ENCODE measurements around the gene CCL16.
"Not testable (repeated sequence)": the region's sequence is repeated elsewhere in the genome, so short reads cannot be mapped to it uniquely, and the experiment has no call there.

Gene CCL16

DNA sequence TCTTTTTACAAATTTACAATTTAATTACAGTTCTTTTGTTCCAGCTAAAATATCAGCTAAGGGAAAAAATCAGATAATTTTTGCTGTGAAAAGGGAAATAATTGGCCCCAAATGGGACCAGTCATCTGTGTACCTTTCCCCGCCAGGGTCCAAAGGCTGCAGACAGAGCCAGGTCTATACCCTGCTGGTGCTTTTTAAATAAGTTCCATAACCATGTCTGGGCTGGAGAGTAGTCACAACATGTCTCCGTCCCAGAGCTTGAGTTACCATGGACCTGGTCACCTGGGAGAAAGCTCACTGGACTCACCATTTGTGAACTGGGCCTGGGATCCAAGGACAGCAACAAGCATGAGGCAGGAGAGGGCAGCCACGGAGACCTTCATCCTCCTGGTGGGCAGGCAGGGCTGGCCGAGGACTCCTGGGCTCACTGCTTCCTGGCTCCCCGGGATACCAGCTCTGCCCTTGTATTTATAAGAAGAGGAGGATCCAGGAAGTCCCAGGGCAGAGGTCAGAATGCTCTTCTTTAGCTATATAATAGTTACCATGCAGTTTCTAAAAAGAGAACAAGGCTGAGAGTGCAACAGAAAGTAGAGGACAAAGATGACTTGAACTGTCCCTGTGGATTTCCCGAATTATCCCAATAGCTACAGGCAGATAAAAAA lies 19.9 kb upstream of the CCL16 start, which contains the start of gene CCL15:
Gene CCL15, minus strand, starts transcription at position 444 of the 662 bp plus-strand sequence. Its CDS starts 61 bp downstream, at position 383.
- H3K4me3 ChIP-seq (ENCODE audit: low read length), result no peak within 1 kb of the TSS
- TF ChIP-seq ZNF274 (IDR thresholded peaks at IDR 0.05; ENCODE audit: low read depth, low read length), result no peak

DNA sequence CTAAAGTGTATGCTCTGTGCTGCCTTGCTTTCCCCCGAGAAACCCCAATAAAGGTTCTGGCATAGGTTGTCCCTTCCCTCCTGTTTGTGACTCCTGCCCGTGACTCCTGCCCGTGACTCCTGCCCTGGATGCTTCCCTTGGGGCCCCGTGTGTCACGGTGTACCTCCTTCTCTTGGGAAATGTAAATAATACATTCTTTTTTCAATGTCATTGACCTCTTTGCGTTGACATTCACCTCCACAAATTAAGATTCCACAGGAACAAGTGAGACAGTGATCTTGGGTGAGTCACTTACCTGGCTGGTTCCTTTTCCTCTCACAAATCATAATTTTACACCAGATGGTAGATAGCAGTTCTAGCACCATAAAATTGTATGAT lies 19.4 kb upstream of the CCL16 start:
- no peak overlapping the region for H3K4me3 ChIP-seq (ENCODE audit: low read length)
- TF ChIP-seq ZNF274 (IDR thresholded peaks at IDR 0.05; ENCODE audit: low read depth, low read length), result no peak

- TF ChIP-seq ZNF274 (IDR thresholded peaks at IDR 0.05; ENCODE audit: low read depth, low read length), result no peak
- no peak overlapping the region for H3K4me3 ChIP-seq (ENCODE audit: low read length)
Measured at GRCh38 chr17:35998756-35999155, 17.5 kb upstream of the CCL16 start.

GRCh38 chr17:35998018-35998545 lies 16.8 kb upstream of the CCL16 start:
- H3K4me3 ChIP-seq (ENCODE audit: low read length), result no peak overlapping the region
- no peak for TF ChIP-seq ZNF274 (IDR thresholded peaks at IDR 0.05; ENCODE audit: low read depth, low read length)

DNA sequence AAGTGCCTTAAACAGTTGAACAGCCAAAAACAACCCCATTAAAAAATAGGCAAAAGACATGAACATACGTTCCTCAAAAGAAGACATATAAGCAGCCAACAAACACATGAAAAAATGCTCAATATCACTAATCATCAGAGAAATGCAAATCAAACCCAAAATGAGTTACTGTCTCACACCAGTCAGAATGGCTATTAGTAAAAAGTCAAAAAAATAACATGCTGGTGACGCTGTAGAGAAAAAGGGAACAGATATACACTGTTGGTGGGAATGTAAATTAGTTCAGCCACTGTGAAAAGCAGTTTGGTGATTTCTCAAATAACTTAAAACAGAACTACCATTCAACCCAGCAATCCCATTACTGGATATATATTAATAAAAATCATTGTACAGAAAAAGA lies 14.0 kb upstream of the CCL16 start:
- not testable (repeated sequence) for H3K4me3 ChIP-seq (ENCODE audit: low read length)

GRCh38 chr17:35991075-35991474 lies 9.8 kb upstream of the CCL16 start:
- TF ChIP-seq ZNF274 (IDR thresholded peaks at IDR 0.05; ENCODE audit: low read depth, low read length), result no peak
- no peak overlapping the region for H3K4me3 ChIP-seq (ENCODE audit: low read length)

GRCh38 chr17:35988164-35988563 lies 6.9 kb upstream of the CCL16 start:
- H3K4me3 ChIP-seq (ENCODE audit: low read length), result no peak overlapping the region
- TF ChIP-seq ZNF274 (IDR thresholded peaks at IDR 0.05; ENCODE audit: low read depth, low read length), result no peak

DNA sequence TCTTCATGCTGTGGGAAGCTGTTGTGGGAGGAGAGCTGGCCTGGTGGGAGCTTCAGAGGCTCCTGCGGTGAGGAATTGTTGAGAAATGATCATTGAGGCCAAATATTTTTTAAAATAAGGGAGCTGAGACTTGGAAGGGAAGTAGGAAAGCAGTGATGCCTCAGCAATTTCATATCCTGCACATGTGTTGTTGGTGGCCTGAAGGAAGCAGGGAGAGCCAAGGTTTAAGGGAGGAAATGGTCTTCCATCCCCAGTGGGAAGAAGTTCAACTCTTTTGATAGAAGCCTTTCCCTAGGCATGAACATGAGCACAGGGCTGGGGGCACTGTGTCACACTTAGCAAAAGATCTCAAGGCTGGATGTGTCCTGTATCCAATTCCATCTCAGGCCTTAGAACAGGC lies 5.3 kb upstream of the CCL16 start, which contains the start of gene CCL14:
Gene CCL14, minus strand, starts transcription at position 87 of the 400 bp plus-strand sequence. Its CDS starts 80 bp downstream, at position 7.
- TF ChIP-seq ZNF274 (IDR thresholded peaks at IDR 0.05; ENCODE audit: low read depth, low read length), result no peak
- H3K4me3 ChIP-seq (ENCODE audit: low read length), result no peak within 1 kb of the TSS

DNA sequence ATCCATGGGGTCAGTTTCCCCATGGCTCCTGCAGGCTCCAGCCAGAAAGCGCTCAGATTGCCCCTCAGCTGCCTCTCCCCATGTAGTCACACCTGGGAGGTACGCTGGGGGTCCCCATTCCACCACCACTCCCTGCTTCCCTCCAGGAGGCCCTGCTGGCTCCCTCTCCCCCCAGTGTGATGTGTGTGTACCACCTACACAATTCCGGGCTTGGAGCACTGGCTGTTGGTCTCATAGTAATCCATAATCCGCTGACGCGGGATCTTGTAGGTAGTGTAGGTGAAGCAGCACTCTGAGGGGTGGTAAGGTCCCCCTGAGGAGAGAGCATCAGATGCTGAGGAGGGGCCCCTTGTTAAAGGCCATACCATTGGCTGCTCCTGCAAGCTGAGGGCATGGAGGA lies 2.8 kb upstream of the CCL16 start:
- H3K4me3 ChIP-seq (ENCODE audit: low read length), result no peak overlapping the region
- TF ChIP-seq ZNF274 (IDR thresholded peaks at IDR 0.05; ENCODE audit: low read depth, low read length), result no peak

DNA sequence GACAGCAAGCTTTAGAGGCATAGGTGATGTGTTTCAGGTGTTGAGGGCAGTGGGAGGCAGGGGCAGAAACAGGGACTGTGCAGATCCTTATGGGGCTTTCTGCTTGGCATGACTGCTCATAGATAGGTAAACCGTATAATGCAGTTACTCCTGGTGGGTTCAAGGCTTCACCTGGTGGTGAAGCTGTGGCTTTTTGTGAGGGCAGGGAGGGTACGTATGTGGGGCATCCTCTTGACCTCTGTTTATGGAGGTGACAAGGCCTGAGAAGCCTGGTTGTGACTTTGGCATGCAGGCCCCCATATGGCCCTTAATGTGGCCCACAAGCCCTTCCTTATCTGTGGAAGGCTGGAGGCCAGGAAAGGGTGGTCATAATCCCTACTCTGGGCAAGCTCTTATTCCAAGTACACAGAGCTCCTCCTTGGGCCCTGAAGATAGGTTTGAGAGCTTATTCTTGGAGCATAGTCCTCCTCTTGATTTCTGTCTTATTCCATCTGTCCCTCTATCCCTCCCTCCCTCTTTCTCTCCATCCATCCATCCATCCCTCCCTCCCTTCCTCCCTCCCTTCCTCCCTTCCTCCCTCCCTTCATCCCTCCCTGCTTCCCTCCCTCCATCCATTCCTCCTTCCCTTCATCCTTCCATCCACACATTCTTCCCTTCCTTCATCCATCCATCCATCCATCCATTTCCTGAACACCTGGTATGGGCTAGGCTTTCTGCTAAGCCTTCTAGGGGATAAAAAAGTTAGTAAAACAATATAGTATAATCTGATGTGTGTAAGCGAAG lies 1.3 kb upstream of the CCL16 start:
- TF ChIP-seq ZNF274 (IDR thresholded peaks at IDR 0.05; ENCODE audit: low read depth, low read length), result no peak
- no peak overlapping the region for H3K4me3 ChIP-seq (ENCODE audit: low read length)

GRCh38 chr17:35981908-35982330 lies 622 bp upstream of the CCL16 start:
- TF ChIP-seq ZNF274 (IDR thresholded peaks at IDR 0.05; ENCODE audit: low read depth, low read length), result no peak
- no peak overlapping the region for H3K4me3 ChIP-seq (ENCODE audit: low read length)

GRCh38 chr17:35978346-35978745 lies 3.0 kb downstream of the CCL16 start:
- H3K4me3 ChIP-seq (ENCODE audit: low read length), result no peak overlapping the region
- TF ChIP-seq ZNF274 (IDR thresholded peaks at IDR 0.05; ENCODE audit: low read depth, low read length), result no peak

- no peak for TF ChIP-seq ZNF274 (IDR thresholded peaks at IDR 0.05; ENCODE audit: low read depth, low read length)
- H3K4me3 ChIP-seq (ENCODE audit: low read length), result no peak overlapping the region
Measured at GRCh38 chr17:35977509-35977908, 3.8 kb downstream of the CCL16 start.

GRCh38 chr17:35973333-35974260 lies 7.7 kb downstream of the CCL16 start:
- TF ChIP-seq ZNF274 (IDR thresholded peaks at IDR 0.05; ENCODE audit: low read depth, low read length), result no peak

More at GRCh38 chr17:35973333-35974260, 7.7 kb downstream of the CCL16 start:
- no peak overlapping the region for H3K4me3 ChIP-seq (ENCODE audit: low read length)
